ENCODE results near the gene GPR84. TPM values are rescaled to one million over a fixed set of nuclear protein-coding genes. Genes with fewer than 3 reads are reported as not detected.
A peak's percentile ranks its signal among the peaks of the same experiment; 100 is the strongest.

Gene GPR84
- total and polyA plus RNA-seq, 8 donors = 0.46 to 1.4 (median 0.50) TPM; not detected in 5

DNA sequence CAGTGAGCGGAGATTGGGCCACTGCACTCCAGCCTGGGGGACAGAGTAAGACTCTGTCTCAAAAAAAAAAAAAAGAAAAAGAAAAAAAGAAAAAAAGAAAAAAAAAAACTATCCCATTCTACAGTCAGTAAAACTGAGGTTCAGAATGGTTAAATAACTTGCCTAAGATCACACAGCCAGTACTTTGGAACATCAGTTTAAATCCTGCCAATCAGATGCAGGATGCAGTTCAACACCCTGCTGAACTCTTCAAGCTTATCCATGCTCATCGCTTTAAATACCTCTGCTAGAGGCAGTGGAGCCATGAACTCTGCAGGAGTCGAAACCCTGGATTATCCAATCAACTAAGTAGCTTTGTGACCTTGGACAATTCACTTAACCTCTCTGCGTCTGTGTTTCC lies 16.9 kb upstream of the GPR84 start:
- TF ChIP-seq CTCF (IDR thresholded peaks at IDR 0.05) (no peak), POLR2AphosphoS5 (IDR thresholded peaks at IDR 0.05) (no peak), POLR2A (IDR thresholded peaks at IDR 0.05) (no peak)
- H3K4me3 ChIP-seq = no peak overlapping the region
- DNase-seq = no peak
- H3K4me1 ChIP-seq = peaks cover 5 to 61% (median 33%) of the 10 kb centered on the region in 4 donors
- no peaks in the 10 kb centered on the region for H3K36me3 ChIP-seq
- intact Hi-C loops (cut with DNase I; ENCODE audit: low total_unique reads) = no loop called here
- H3K27ac ChIP-seq = no peak overlapping the region
- WGBS, 5 donors = 93 to 95% (median 94%) methylated on average over 4 of the region's 4 CpGs
- H3K27me3 ChIP-seq = no peaks in the 10 kb centered on the region
- H3K9me3 ChIP-seq = no peaks in the 10 kb centered on the region

GRCh38 chr12:54379398-54380201 lies 15.3 kb upstream of the GPR84 start:
- Histone ChIP-seq H3K4me3 (peak overlapping the region; percentile 46 to 52 (median 50)), H3K9me3 (no peaks in the 10 kb centered on the region), H3K27me3 (no peaks in the 10 kb centered on the region), H3K4me1 (peaks cover 5 to 62% (median 28%) of the 10 kb centered on the region in 4 donors), H3K36me3 (peaks cover 0 to 4% (median 0%) of the 10 kb centered on the region in 4 donors), H3K27ac (peak overlapping the region; percentile 33 to 82 (median 73))
- peak in 6 of 7 experiments; percentile 30 to 100 (median 99) for TF ChIP-seq CTCF (IDR thresholded peaks at IDR 0.05)
- TF ChIP-seq POLR2AphosphoS5 (IDR thresholded peaks at IDR 0.05) = peak in 1 of 3 donors; percentile 80
- TF ChIP-seq EP300 (IDR thresholded peaks at IDR 0.05) = no peak
- DNase-seq = peak; percentile 94 to 96
- WGBS, 5 donors = 11 to 14% (median 12%) methylated on average over 19 of the region's 19 CpGs
- intact Hi-C loops (cut with DNase I; ENCODE audit: low total_unique reads) = no loop called here

GRCh38 chr12:54378796-54379397 lies 14.6 kb upstream of the GPR84 start:
- WGBS, 5 donors = 7 to 26% (median 8%) methylated on average over 11 to 48 of the region's 49 CpGs
- intact Hi-C loops (cut with DNase I; ENCODE audit: low total_unique reads) = no loop called here
- TF ChIP-seq POLR2AphosphoS5 (IDR thresholded peaks at IDR 0.05) (no peak), EP300 (IDR thresholded peaks at IDR 0.05) (no peak)
- Histone ChIP-seq H3K4me3 (peak overlapping the region; percentile 46 to 52 (median 50)), H3K4me1 (peaks cover 5 to 62% (median 31%) of the 10 kb centered on the region in 4 donors), H3K27me3 (no peaks in the 10 kb centered on the region), H3K36me3 (peaks cover 0 to 4% (median 0%) of the 10 kb centered on the region in 4 donors), H3K9me3 (no peaks in the 10 kb centered on the region), H3K27ac (peak overlapping the region in 4 of 5 donors; percentile 65 to 82 (median 73))
- DNase-seq = peak; percentile 70 to 85

- no peak for DNase-seq
- H3K36me3 ChIP-seq = peaks cover 0 to 7% (median 0%) of the 10 kb centered on the region in 4 donors
- peak overlapping the region in 3 of 5 donors; percentile 32 to 82 (median 73) for H3K27ac ChIP-seq
- no peaks in the 10 kb centered on the region for H3K9me3 ChIP-seq
- no peaks in the 10 kb centered on the region for H3K27me3 ChIP-seq
- intact Hi-C loops (cut with DNase I; ENCODE audit: low total_unique reads) = no loop called here
- peaks cover 5 to 68% (median 34%) of the 10 kb centered on the region in 4 donors for H3K4me1 ChIP-seq
- 70 to 90% (median 82%) methylated on average over 5 to 6 of the region's 6 CpGs for WGBS, 5 donors
- TF ChIP-seq CTCF (IDR thresholded peaks at IDR 0.05) (no peak), POLR2AphosphoS5 (IDR thresholded peaks at IDR 0.05) (no peak), EP300 (IDR thresholded peaks at IDR 0.05) (no peak), POLR2A (IDR thresholded peaks at IDR 0.05) (no peak)
- peak overlapping the region in 3 of 4 donors; percentile 5 to 52 (median 48) for H3K4me3 ChIP-seq
Observed at GRCh38 chr12:54377797-54378515, 13.7 kb upstream of the GPR84 start.
